CD4-positive, alpha-beta T cell treated with Interleukin-4 for 1 hour (primary cell): ENCODE data around the gene TKTL2.
"Not testable (repeated sequence)": the region's sequence is repeated elsewhere in the genome, so short reads cannot be mapped to it uniquely, and the experiment has no call there.

Source experiments
- DNase-seq, 2 donors: peaks; one replicate each; pipeline ENCODE4 v3.0.0-alpha.2; 2020 to 2022

TKTL2 gene

GRCh38 chr4:163447023-163447422 is 26.5 kb downstream of the TKTL2 start:
- DNase-seq: not testable (repeated sequence)

DNA sequence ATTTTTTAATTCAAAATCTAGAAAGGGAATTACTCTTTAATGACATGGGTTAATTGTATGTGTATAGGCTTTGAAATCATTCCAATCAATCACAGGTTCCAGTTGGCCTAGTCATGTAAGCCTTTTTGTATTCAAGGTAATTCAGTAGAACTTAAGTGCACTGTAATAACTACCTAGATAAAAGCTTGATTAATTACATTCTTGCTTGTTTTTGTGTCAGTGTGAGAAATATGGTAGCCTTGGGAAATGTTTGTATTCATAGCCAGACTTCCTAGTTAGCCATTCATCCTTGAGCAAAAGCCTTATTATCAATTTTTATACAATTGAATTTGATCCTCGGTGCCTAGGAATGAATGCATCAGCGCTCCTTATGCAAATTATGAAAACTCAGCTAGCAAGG is 33.5 kb downstream of the TKTL2 start:
- DNase-seq: no peak
